ENCODE measurements around the gene C1orf159. TPM values are rescaled to one million over a fixed set of nuclear protein-coding genes. Genes with fewer than 3 reads are reported as not detected.

The C1orf159 gene
- total RNA-seq, 1 donor from 2014 or later = 11.7 TPM

DNA sequence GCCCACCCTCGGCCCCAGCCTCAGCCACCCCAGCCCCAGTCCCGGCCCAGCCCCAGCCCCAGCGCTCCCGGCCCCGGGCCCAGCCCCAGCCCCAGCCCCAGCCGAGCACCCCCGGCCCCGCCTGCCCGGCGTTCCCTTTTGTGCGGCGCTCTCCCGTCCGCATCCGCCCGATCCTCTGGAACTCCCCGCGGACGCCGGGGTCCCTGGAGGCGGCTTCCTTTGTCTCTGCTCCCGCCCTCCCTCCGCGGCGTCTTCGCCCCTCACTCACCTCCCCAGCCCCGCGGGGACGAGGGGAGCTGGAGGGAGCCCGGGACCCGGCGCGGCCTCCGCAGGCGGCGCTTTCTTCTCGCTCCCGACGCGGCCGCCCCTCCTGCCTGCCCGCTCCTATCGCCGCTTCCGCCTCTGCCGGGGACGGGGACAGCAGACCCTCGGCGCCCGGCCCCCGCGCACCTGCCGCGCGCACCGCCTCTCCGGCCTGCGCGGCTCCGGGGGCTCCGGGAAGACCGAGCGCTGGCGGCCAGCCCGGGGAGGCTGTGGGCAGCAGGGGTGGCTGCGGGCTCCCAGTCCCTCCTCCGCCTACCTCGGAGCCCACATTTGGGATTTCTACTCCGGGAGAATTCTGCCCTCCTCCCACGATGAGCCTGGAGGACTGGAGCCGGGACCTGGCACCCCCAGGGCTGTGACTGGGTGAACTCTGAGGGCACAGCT lies 82.0 kb downstream of the C1orf159 start:
- Histone ChIP-seq H3K9me3 (no peaks in the 10 kb centered on the region), H3K4me3 (peak overlapping the region; percentile 54), H3K27me3 (ENCODE audit: low read depth) (peaks cover 28% of the 10 kb centered on the region), H3K36me3 (no peaks in the 10 kb centered on the region), H3K27ac (no peak overlapping the region), H3K4me1 (peaks cover 12% of the 10 kb centered on the region)
- DNase-seq (no peak), ATAC-seq (no peak)
- TF ChIP-seq, protein P1, sequence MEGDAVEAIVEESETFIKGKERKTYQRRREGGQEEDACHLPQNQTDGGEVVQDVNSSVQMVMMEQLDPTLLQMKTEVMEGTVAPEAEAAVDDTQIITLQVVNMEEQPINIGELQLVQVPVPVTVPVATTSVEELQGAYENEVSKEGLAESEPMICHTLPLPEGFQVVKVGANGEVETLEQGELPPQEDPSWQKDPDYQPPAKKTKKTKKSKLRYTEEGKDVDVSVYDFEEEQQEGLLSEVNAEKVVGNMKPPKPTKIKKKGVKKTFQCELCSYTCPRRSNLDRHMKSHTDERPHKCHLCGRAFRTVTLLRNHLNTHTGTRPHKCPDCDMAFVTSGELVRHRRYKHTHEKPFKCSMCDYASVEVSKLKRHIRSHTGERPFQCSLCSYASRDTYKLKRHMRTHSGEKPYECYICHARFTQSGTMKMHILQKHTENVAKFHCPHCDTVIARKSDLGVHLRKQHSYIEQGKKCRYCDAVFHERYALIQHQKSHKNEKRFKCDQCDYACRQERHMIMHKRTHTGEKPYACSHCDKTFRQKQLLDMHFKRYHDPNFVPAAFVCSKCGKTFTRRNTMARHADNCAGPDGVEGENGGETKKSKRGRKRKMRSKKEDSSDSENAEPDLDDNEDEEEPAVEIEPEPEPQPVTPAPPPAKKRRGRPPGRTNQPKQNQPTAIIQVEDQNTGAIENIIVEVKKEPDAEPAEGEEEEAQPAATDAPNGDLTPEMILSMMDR (IDR thresholded peaks at IDR 0.05) = no peak
- intact Hi-C loops (cut with DNase I) = no loop called here

DNA sequence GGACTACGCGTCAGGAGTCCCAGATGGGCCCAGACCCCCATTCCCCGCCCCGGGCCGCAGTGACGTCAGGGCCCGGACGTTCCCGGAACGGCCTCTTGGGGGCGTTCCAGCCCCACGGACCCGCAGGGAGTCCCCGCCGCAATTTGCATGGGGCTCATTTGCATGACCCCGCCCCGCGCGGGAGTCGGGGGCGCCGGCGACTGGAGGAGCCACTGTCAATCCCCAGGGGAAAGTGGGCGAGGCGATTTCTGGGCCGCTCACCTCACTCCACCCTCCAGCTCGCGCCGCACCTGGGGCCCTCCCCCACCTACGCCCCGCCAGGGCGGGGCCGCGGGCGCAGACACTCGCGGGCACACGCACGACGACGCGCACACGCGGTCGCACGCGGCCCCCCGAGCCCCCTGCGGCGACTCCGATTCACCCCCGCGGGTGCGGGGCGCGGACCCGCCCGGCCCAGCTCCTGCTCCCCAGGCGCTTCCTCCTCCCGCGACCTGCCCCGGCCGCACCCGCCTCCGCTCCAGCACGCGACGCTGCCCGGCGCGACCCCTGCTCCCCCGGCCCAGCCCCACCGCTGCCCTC lies 82.8 kb downstream of the C1orf159 start:
- intact Hi-C loops (cut with DNase I) = no loop called here
- DNase-seq (peak; percentile 89), ATAC-seq (peak; percentile 91 to 94)
- Histone ChIP-seq H3K9me3 (no peaks in the 10 kb centered on the region), H3K36me3 (no peaks in the 10 kb centered on the region), H3K4me1 (peaks cover 11% of the 10 kb centered on the region), H3K4me3 (peak overlapping the region; percentile 54), H3K27me3 (ENCODE audit: low read depth) (peaks cover 28% of the 10 kb centered on the region), H3K27ac (no peak overlapping the region)
- TF ChIP-seq, protein P1 (IDR thresholded peaks at IDR 0.05) = peak; percentile 71

DNA sequence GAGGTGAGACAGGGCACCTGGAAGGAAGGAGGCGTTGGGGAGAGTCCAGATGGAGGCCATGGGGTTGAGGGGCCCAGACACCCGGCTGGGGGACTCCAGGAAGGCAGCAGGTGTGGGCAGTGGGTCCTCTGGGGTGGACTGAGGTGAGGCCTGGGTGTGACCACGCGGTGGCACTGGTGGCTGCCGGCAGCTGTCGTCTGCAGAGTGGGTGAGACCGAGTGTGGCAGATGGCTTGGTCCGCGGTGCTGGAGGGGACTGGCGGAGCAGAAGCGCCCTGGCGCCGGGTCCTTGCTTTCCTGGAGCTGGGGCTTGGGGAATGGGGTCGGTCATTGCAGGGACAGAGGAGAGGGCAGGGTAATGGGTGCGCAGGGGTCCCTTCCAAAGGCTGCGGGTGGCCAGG lies 83.5 kb downstream of the C1orf159 start:
- peak overlapping the region; percentile 54 for H3K4me3 ChIP-seq
- no peaks in the 10 kb centered on the region for H3K36me3 ChIP-seq
- H3K27me3 ChIP-seq (ENCODE audit: low read depth) = peaks cover 28% of the 10 kb centered on the region
- H3K27ac ChIP-seq = no peak overlapping the region
- DNase-seq (no peak), ATAC-seq (peak; percentile 57 to 71)
- intact Hi-C loops (cut with DNase I) = no loop called here
- TF ChIP-seq, protein P1 (IDR thresholded peaks at IDR 0.05) = no peak
- H3K9me3 ChIP-seq = no peaks in the 10 kb centered on the region
- peaks cover 11% of the 10 kb centered on the region for H3K4me1 ChIP-seq

Other genes with a start within 250 kb of the C1orf159 start
- gene SAMD11, start 192.2 kb downstream of the C1orf159 start, total RNA-seq = 2.2 TPM
- gene NOC2L, start 156.8 kb downstream of the C1orf159 start, total RNA-seq = 46.5 TPM
- 17.0 TPM for gene KLHL17, start 155.5 kb downstream of the C1orf159 start, total RNA-seq
- 1.2 TPM for gene PLEKHN1, start 149.6 kb downstream of the C1orf159 start, total RNA-seq
- not detected for gene PERM1, start 134.0 kb downstream of the C1orf159 start, total RNA-seq
- gene HES4, start 116.0 kb downstream of the C1orf159 start, total RNA-seq = 21.4 TPM
- gene ISG15, start 102.6 kb downstream of the C1orf159 start, total RNA-seq = 76.9 TPM
- gene AGRN, start 96.0 kb downstream of the C1orf159 start, total RNA-seq = 114 TPM
- gene RNF223, start 41.8 kb downstream of the C1orf159 start, total RNA-seq = 0.65 TPM
- gene TTLL10, start 57.8 kb upstream of the C1orf159 start, total RNA-seq = 6.6 TPM
- gene TNFRSF18, start 90.5 kb upstream of the C1orf159 start, total RNA-seq = 0.47 TPM
- gene TNFRSF4, start 98.1 kb upstream of the C1orf159 start, total RNA-seq = 3.0 TPM
- gene SDF4, start 115.9 kb upstream of the C1orf159 start, total RNA-seq = 127 TPM
- gene B3GALT6, start 116.1 kb upstream of the C1orf159 start, total RNA-seq = 13.7 TPM
- gene C1QTNF12, start 130.6 kb upstream of the C1orf159 start, total RNA-seq = 1.2 TPM
- gene UBE2J2, start 157.8 kb upstream of the C1orf159 start, total RNA-seq = 49.9 TPM
- gene SCNN1D, start 164.3 kb upstream of the C1orf159 start, total RNA-seq = 4.3 TPM
- gene ACAP3, start 191.8 kb upstream of the C1orf159 start, total RNA-seq = 50.6 TPM
- gene PUSL1, start 192.5 kb upstream of the C1orf159 start, total RNA-seq = 16.2 TPM
- gene INTS11, start 208.6 kb upstream of the C1orf159 start, total RNA-seq = 88.9 TPM
- 20.4 TPM for gene CPTP, start 208.7 kb upstream of the C1orf159 start, total RNA-seq
- gene TAS1R3, start 215.2 kb upstream of the C1orf159 start, total RNA-seq = 0.65 TPM
- 60.4 TPM for gene DVL1, start 233.3 kb upstream of the C1orf159 start, total RNA-seq
- 39.3 TPM for gene MXRA8, start 242.5 kb upstream of the C1orf159 start, total RNA-seq